ENCODE measurements around the gene CDH11.

DNA sequence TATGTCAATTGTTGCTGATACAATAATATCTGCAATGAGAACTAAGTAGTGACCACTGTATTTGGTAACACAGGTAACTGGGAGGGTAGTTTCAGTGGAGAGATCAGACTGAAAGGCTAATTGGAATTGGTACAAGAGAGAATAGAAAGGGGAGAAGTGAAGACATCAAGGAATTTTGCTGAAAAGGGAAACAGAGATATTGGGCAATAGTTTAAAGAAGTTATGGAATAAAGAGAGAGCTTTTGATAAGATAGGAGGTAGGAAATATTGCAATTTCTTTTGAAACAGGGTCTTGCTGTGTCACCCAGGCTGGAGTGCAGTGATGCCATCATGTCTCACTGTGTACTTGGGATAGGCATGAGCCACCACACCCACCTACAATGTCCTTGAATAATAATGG, 26.9 kb upstream of the CDH11 start:
- TF ChIP-seq POLR2A (IDR thresholded peaks at IDR 0.05; ENCODE audit: low read depth, low read length) (no peak), MXI1 (IDR thresholded peaks at IDR 0.05; ENCODE audit: borderline replicate concordance, low read depth, low read length) (no peak), CEBPB (IDR thresholded peaks at IDR 0.05; ENCODE audit: low read depth, low read length) (peak; percentile 68), RCOR1 (IDR thresholded peaks at IDR 0.05; ENCODE audit: insufficient replicate concordance, low read length) (no peak), SMC3 (IDR thresholded peaks at IDR 0.05; ENCODE audit: low read depth, low read length) (no peak), RFX5 (IDR thresholded peaks at IDR 0.05; ENCODE audit: low read depth, low read length) (no peak), MAZ (IDR thresholded peaks at IDR 0.05; ENCODE audit: borderline replicate concordance, low read depth, low read length) (no peak), MAFK (IDR thresholded peaks at IDR 0.05; ENCODE audit: low read depth, low read length) (no peak)
- TF ChIP-seq, protein P1, sequence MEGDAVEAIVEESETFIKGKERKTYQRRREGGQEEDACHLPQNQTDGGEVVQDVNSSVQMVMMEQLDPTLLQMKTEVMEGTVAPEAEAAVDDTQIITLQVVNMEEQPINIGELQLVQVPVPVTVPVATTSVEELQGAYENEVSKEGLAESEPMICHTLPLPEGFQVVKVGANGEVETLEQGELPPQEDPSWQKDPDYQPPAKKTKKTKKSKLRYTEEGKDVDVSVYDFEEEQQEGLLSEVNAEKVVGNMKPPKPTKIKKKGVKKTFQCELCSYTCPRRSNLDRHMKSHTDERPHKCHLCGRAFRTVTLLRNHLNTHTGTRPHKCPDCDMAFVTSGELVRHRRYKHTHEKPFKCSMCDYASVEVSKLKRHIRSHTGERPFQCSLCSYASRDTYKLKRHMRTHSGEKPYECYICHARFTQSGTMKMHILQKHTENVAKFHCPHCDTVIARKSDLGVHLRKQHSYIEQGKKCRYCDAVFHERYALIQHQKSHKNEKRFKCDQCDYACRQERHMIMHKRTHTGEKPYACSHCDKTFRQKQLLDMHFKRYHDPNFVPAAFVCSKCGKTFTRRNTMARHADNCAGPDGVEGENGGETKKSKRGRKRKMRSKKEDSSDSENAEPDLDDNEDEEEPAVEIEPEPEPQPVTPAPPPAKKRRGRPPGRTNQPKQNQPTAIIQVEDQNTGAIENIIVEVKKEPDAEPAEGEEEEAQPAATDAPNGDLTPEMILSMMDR (conservative IDR thresholded peaks at IDR 0.05; ENCODE audit: low read depth, low read length), result no peak
- TF ChIP-seq, protein P2, sequence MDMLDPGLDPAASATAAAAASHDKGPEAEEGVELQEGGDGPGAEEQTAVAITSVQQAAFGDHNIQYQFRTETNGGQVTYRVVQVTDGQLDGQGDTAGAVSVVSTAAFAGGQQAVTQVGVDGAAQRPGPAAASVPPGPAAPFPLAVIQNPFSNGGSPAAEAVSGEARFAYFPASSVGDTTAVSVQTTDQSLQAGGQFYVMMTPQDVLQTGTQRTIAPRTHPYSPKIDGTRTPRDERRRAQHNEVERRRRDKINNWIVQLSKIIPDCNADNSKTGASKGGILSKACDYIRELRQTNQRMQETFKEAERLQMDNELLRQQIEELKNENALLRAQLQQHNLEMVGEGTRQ (IDR thresholded peaks at IDR 0.05; ENCODE audit: low read depth, low read length), result no peak
- TF ChIP-seq, protein P3, sequence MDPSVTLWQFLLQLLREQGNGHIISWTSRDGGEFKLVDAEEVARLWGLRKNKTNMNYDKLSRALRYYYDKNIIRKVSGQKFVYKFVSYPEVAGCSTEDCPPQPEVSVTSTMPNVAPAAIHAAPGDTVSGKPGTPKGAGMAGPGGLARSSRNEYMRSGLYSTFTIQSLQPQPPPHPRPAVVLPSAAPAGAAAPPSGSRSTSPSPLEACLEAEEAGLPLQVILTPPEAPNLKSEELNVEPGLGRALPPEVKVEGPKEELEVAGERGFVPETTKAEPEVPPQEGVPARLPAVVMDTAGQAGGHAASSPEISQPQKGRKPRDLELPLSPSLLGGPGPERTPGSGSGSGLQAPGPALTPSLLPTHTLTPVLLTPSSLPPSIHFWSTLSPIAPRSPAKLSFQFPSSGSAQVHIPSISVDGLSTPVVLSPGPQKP (IDR thresholded peaks at IDR 0.05; ENCODE audit: borderline replicate concordance, low read depth, low read length), result no peak
